IMR-90 (cell line): ENCODE data around the gene HIPK1. TPM values are rescaled to one million over a fixed set of nuclear protein-coding genes. Genes with fewer than 3 reads are reported as not detected.

Experiments used
- ATAC-seq: fragments of 200-7000 bp; cut with Tn5 transposase; 2 replicates; pipeline ENCODE4 v1.9.1; 2020; ENCODE audit warnings: low read depth, mild to moderate bottlenecking, moderate library complexity
- BruUV-seq: library from RNA; stranded (reverse); fragments of 400-500 nt; replicated peaks from 2 replicates; lab custom pipeline; 2021; lab: Mats Ljungman, UMichigan
- CTCF ChIA-PET: fragments of 300-600 bp; formaldehyde crosslinking; extraction: SDS; loops from one replicate; lab custom pipeline; 2021; ENCODE audit warnings: antibody characterized with exemption; lab: Yijun Ruan, JAX
- POLR2A ChIA-PET: fragments of 300-600 bp; sonication (Branson Sonifier 250); formaldehyde crosslinking; loops from one replicate; lab custom pipeline; 2022; ENCODE audit warnings: antibody characterized with exemption; ENCODE audit not compliant: unreplicated experiment; lab: Charles Lee
- DNase-seq: peaks from one replicate; pipeline ENCODE4 v3.0.0; 2013
- H2AFZ ChIP-seq: replicated peaks from 2 replicates; pipeline ENCODE3; 2013; ENCODE audit warnings: low read length, mild to moderate bottlenecking; ENCODE audit not compliant: poor library complexity
- H2AK5ac ChIP-seq: 2 replicates; pipeline ENCODE4 v1.6.1; 2013; ENCODE audit warnings: low read depth, low read length, inconsistent platforms
- H2AK9ac ChIP-seq: replicated peaks from 2 replicates; pipeline ENCODE3; 2013; ENCODE audit warnings: mild to moderate bottlenecking, low read depth, low read length, moderate library complexity; ENCODE audit not compliant: poor library complexity
- H2BK120ac ChIP-seq: 2 replicates; pipeline ENCODE4 v1.6.1; 2013; ENCODE audit warnings: low read depth, low read length, inconsistent platforms
- H2BK15ac ChIP-seq: 3 replicates; pipeline ENCODE4 v1.6.1; 2013; ENCODE audit warnings: low read depth, low read length, inconsistent platforms
- H2BK20ac ChIP-seq: 2 replicates; pipeline ENCODE4 v1.6.1; 2013; ENCODE audit warnings: low read depth, mild to moderate bottlenecking, inconsistent platforms, low read length, moderate library complexity
- H2BK5ac ChIP-seq: 2 replicates; pipeline ENCODE4 v1.6.1; 2013; ENCODE audit warnings: mild to moderate bottlenecking, low read depth, low read length, inconsistent platforms; ENCODE audit not compliant: poor library complexity, severe bottlenecking
- H3K14ac ChIP-seq: replicated peaks from 2 replicates; pipeline ENCODE4 v1.6.1; 2013; ENCODE audit warnings: low read depth, low read length, inconsistent platforms
- H3K18ac ChIP-seq: 2 replicates; pipeline ENCODE4 v1.6.1; 2013; ENCODE audit warnings: low read depth, low read length, control low read depth
- H3K23ac ChIP-seq: 2 replicates; pipeline ENCODE4 v1.6.1; 2013; ENCODE audit warnings: low read depth, low read length, inconsistent platforms
- H3K27ac ChIP-seq: 2 replicates; pipeline ENCODE4 v1.5.1; 2013; ENCODE audit warnings: mild to moderate bottlenecking, control low read depth, low read length; ENCODE audit not compliant: insufficient read depth
- H3K27me3 ChIP-seq: 2 replicates; pipeline ENCODE4 v1.6.1; 2013; ENCODE audit warnings: low read length; ENCODE audit not compliant: control insufficient read depth, insufficient read depth
- H3K36me3 ChIP-seq: 2 replicates; pipeline ENCODE4 v1.6.1; 2013; ENCODE audit warnings: low read length, mixed read lengths; ENCODE audit not compliant: control insufficient read depth, insufficient read depth
- H3K4ac ChIP-seq: 2 replicates; pipeline ENCODE4 v1.6.1; 2013; ENCODE audit warnings: low read depth, low read length, inconsistent platforms
- H3K4me1 ChIP-seq: 2 replicates; pipeline ENCODE4 v1.6.1; 2013; ENCODE audit warnings: low read length, mixed read lengths; ENCODE audit not compliant: control insufficient read depth, insufficient read depth
- H3K4me2 ChIP-seq: 2 replicates; pipeline ENCODE4 v1.6.1; 2013; ENCODE audit warnings: low read depth, mild to moderate bottlenecking, control low read depth, low read length, moderate library complexity
- H3K4me3 ChIP-seq: 2 replicates; pipeline ENCODE4 v1.5.1; 2013; ENCODE audit warnings: low read depth, mild to moderate bottlenecking, control low read depth, low read length, moderate library complexity; ENCODE audit not compliant: insufficient read depth
- H3K56ac ChIP-seq: 2 replicates; pipeline ENCODE4 v1.6.1; 2013; ENCODE audit warnings: low read length, inconsistent platforms; ENCODE audit not compliant: insufficient read depth; ENCODE audit errors: extremely low read depth
- H3K79me1 ChIP-seq, 2 experiments: 2 replicates each; pipeline ENCODE4 v1.6.1; 2013; ENCODE audit warnings: low read length in 2 of 2, inconsistent platforms in 1 of 2, low read depth in 1 of 2
- H3K9ac ChIP-seq: 2 replicates; pipeline ENCODE4 v1.6.1; 2013; ENCODE audit warnings: low read depth, low read length, control low read depth
- H3K9me1 ChIP-seq: 2 replicates; pipeline ENCODE4 v1.6.1; 2013; ENCODE audit warnings: low read length, inconsistent platforms; ENCODE audit not compliant: insufficient read depth
- H3K9me3 ChIP-seq: 2 replicates; pipeline ENCODE4 v1.6.1; 2013; ENCODE audit warnings: low read length; ENCODE audit not compliant: control insufficient read depth, insufficient read depth
- H4K20me1 ChIP-seq: 2 replicates; pipeline ENCODE4 v1.6.1; 2013; ENCODE audit warnings: low read length, inconsistent platforms; ENCODE audit not compliant: insufficient read depth
- H4K5ac ChIP-seq: 2 replicates; pipeline ENCODE4 v1.6.1; 2013; ENCODE audit warnings: mild to moderate bottlenecking, low read depth, low read length, control low read depth
- H4K8ac ChIP-seq, 2 experiments: 2 replicates each; pipeline ENCODE4 v1.6.1; 2013; ENCODE audit warnings: low read depth in 2 of 2, low read length in 2 of 2, control low read depth in 1 of 2, inconsistent platforms in 1 of 2
- H4K91ac ChIP-seq: 2 replicates; pipeline ENCODE4 v1.6.1; 2013; ENCODE audit warnings: low read depth, low read length, inconsistent platforms; ENCODE audit not compliant: insufficient read depth
- BHLHE40 ChIP-seq: fragments of 150-350 bp; IDR thresholded peaks from 2 replicates; pipeline ENCODE4 v1.6.1; 2016; ENCODE audit warnings: mild to moderate bottlenecking, low read depth, low read length
- CHD1 ChIP-seq: IDR thresholded peaks from 2 replicates; pipeline ENCODE4 v1.6.1; 2012; ENCODE audit warnings: low read depth, low read length, improper control_type of control experiment
- FOS ChIP-seq: fragments of 150-350 bp; IDR thresholded peaks from 2 replicates; pipeline ENCODE4 v1.6.1; 2016; ENCODE audit warnings: low read depth, low read length
- MAFK ChIP-seq: IDR thresholded peaks from 2 replicates; pipeline ENCODE4 v1.6.1; 2012; ENCODE audit warnings: low read depth, low read length, improper control_type of control experiment
- MXI1 ChIP-seq: IDR thresholded peaks from 2 replicates; pipeline ENCODE4 v1.6.1; 2012; ENCODE audit warnings: low read depth, mild to moderate bottlenecking, low read length, moderate library complexity, borderline replicate concordance
- NFE2L2 ChIP-seq: fragments of 150-350 bp; IDR thresholded peaks from 2 replicates; pipeline ENCODE4 v1.6.1; 2016; ENCODE audit warnings: low read depth, mild to moderate bottlenecking, low read length
- POLR2A ChIP-seq: IDR thresholded peaks from 2 replicates; pipeline ENCODE4 v1.6.1; 2012; ENCODE audit warnings: mild to moderate bottlenecking, low read depth, low read length
- RFX5 ChIP-seq: IDR thresholded peaks from 2 replicates; pipeline ENCODE4 v1.8.0; 2012; ENCODE audit warnings: low read depth, mild to moderate bottlenecking, low read length, moderate library complexity
- SMC3 ChIP-seq: fragments of 150-350 bp; IDR thresholded peaks from 2 replicates; pipeline ENCODE4 v1.6.1; 2016; ENCODE audit warnings: low read depth, mild to moderate bottlenecking, antibody characterized with exemption, low read length, moderate library complexity
- WGBS, 2 experiments: methylation state at CpG; one replicate each; pipeline versions ENCODE4 v1.1.5 to v1.1.7; 2013; ENCODE audit warnings: missing lambda C conversion rate in 2 of 2; ENCODE audit not compliant: insufficient read length in 1 of 2; ENCODE audit errors: extremely low coverage in 2 of 2; 5-methylcytosine and 5-hydroxymethylcytosine counted together
- dilution Hi-C: fragments of 300-500 bp; cut with HindIII; formaldehyde crosslinking; loops from one replicate; pipeline ENCODE4 v1.14.3; 2018; ENCODE audit warnings: low sequenced_read_pairs; ENCODE audit not compliant: unreplicated experiment
- in situ Hi-C: fragments of 300-500 bp; cut with MboI; formaldehyde crosslinking; loops from 3 replicates; pipeline ENCODE4 v1.14.3; 2019; ENCODE audit warnings: low sequenced_read_pairs, inconsistent platforms, mixed read lengths
- intact Hi-C: fragments of 100-400 bp; cut with micrococcal nuclease; formaldehyde crosslinking; loops from 2 replicates; pipeline ENCODE4 v1.10.0; 2022
- polyA plus RNA-seq, 3 experiments: library from polyadenylated mRNA; depleted of rRNA; stranded (reverse); fragments of >200 nt; gene quantifications; 2 replicates each; pipeline ENCODE4 v1.2.3, GENCODE V29; 2012; ENCODE audit warnings: low replicate concordance in 1 of 3
- total RNA-seq: library from RNA; depleted of rRNA; stranded (reverse); fragments of >200 nt; gene quantifications from 2 replicates; pipeline ENCODE4 v1.2.3, GENCODE V29; 2012
- TF ChIP-seq, protein P1 (sequence below): fragments of 150-350 bp; IDR thresholded peaks from 2 replicates; pipeline ENCODE4 v1.6.1; 2017; ENCODE audit warnings: mild to moderate bottlenecking, antibody characterized with exemption, low read length, low read depth
- TF ChIP-seq, protein P2 (sequence below): fragments of 150-350 bp; IDR thresholded peaks from 2 replicates; pipeline ENCODE4 v1.6.1; 2016; ENCODE audit warnings: low read depth, mild to moderate bottlenecking, low read length, moderate library complexity, borderline replicate concordance

HIPK1 gene
- total and polyA plus RNA-seq, 2 of the 4 experiments (the other 2 are of a cell fraction) = 15.3 to 33.9 TPM

DNA sequence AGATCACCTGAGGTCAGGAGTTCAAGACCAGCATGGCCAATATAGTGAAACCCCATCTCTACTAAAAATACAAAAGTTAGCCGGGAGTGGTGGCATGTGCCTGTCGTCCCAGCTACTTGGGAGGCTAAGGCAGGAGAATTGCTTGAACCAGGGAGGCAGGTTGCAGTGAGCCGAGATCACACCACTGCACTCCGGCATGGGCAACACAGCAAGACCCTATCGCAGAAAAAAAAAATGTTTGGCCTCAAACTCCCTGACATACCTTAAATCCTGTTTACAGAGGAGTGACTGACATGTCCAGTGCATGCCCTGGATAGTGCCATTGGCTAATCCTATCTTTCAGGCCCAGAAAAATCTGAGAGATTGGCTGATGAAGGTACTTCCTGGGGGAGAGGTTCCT is 12.2 kb upstream of the HIPK1 start:
- intact Hi-C loops = no loop called here
- Histone ChIP-seq H2BK5ac (no peak overlapping the region), H3K23ac (no peak overlapping the region), H3K56ac (no peak overlapping the region), H3K4ac (no peak overlapping the region), H2AK9ac (no peak overlapping the region), H3K18ac (no peak overlapping the region), H3K4me2 (no peak overlapping the region), H4K20me1 (no peaks in the 10 kb centered on the region), H2BK15ac (no peak overlapping the region), H4K5ac (no peak overlapping the region), H3K27me3 (no peaks in the 10 kb centered on the region), H3K4me3 (no peak overlapping the region), H3K79me1 (peaks cover 3 to 15% of the 10 kb centered on the region in 2 experiments; a peak in 2 of 4 replicates), H4K8ac (no peak overlapping the region), H3K9ac (no peak overlapping the region), H3K14ac (no peak overlapping the region), H2AFZ (no peak overlapping the region), H2BK20ac (no peak overlapping the region), H3K9me1 (peaks cover 3% of the 10 kb centered on the region), H3K36me3 (no peaks in the 10 kb centered on the region), H3K9me3 (no peaks in the 10 kb centered on the region), H4K91ac (no peak overlapping the region), H3K4me1 (peaks cover 7% of the 10 kb centered on the region), H2BK120ac (no peak overlapping the region), H2AK5ac (no peak overlapping the region), H3K27ac (no peak overlapping the region)
- DNase-seq (no peak), ATAC-seq (no peak)
- no TSS peak for BruUV-seq
- in situ Hi-C loops = loop anchor here (25.0 kb wide), 1 partner anchor 780 kb away; no protein-coding TSS in a partner anchor
- WGBS, 2 experiments = no CpG with 5 or more reads among the region's 5 CpGs
- ChIA-PET CTCF (no interaction called here), POLR2A (no interaction called here)
- dilution Hi-C loops = no loop called here
- no peak for TF ChIP-seq POLR2A
- TF ChIP-seq RFX5 = no peak
- TF ChIP-seq CHD1 = no peak
- no peak for TF ChIP-seq BHLHE40
- no peak for TF ChIP-seq MAFK
- no peak for TF ChIP-seq SMC3
- TF ChIP-seq NFE2L2 = no peak
- TF ChIP-seq, protein P1, sequence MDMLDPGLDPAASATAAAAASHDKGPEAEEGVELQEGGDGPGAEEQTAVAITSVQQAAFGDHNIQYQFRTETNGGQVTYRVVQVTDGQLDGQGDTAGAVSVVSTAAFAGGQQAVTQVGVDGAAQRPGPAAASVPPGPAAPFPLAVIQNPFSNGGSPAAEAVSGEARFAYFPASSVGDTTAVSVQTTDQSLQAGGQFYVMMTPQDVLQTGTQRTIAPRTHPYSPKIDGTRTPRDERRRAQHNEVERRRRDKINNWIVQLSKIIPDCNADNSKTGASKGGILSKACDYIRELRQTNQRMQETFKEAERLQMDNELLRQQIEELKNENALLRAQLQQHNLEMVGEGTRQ = no peak
- no peak for TF ChIP-seq FOS
- TF ChIP-seq MXI1 = no peak
- TF ChIP-seq, protein P2, sequence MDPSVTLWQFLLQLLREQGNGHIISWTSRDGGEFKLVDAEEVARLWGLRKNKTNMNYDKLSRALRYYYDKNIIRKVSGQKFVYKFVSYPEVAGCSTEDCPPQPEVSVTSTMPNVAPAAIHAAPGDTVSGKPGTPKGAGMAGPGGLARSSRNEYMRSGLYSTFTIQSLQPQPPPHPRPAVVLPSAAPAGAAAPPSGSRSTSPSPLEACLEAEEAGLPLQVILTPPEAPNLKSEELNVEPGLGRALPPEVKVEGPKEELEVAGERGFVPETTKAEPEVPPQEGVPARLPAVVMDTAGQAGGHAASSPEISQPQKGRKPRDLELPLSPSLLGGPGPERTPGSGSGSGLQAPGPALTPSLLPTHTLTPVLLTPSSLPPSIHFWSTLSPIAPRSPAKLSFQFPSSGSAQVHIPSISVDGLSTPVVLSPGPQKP = no peak
